ENCODE results near the gene TBCD. TPM values are rescaled to one million over a fixed set of nuclear protein-coding genes. Genes with fewer than 3 reads are reported as not detected.

The TBCD gene
- total and polyA plus RNA-seq, 5 donors from 2014 or later, result 39.2 to 146 (median 86.4) TPM

- H3K27ac Mint-ChIP-seq, result peak overlapping the region in 1 of 3 donors; percentile 52
- peaks cover 0 to 4% (median 2%) of the 10 kb centered on the region in 4 donors for H3K4me1 Mint-ChIP-seq
- ATAC-seq (ENCODE audit: low read depth in 2 of 2) (no peak), DNase-seq (no peak)
- no peak overlapping the region for H3K27ac ChIP-seq (ENCODE audit: insufficient read depth, low read length, poor library complexity, severe bottlenecking)
- no peak overlapping the region for H3K4me3 ChIP-seq (ENCODE audit: low read depth, low read length)
- H3K36me3 Mint-ChIP-seq, result peaks cover 26% of the 10 kb centered on the region
- H3K4me3 Mint-ChIP-seq, result no peak overlapping the region
- no peaks in the 10 kb centered on the region for H3K27me3 ChIP-seq (ENCODE audit: control insufficient read depth, insufficient read depth, low read length)
- H3K9me3 Mint-ChIP-seq, result no peaks in the 10 kb centered on the region
- H3K9me3 ChIP-seq (ENCODE audit: control insufficient read depth in 2 of 2, low read length in 2 of 2), result no peaks in the 10 kb centered on the region
- H3K27me3 Mint-ChIP-seq, result no peaks in the 10 kb centered on the region
- peaks cover 11% of the 10 kb centered on the region for H3K36me3 ChIP-seq (ENCODE audit: control insufficient read depth, insufficient read depth, low read length)
- no peaks in the 10 kb centered on the region for H3K4me1 ChIP-seq (ENCODE audit: control insufficient read depth, insufficient read depth, low read length, poor library complexity, severe bottlenecking)
Measured at GRCh38 chr17:82805823-82806222, 54.0 kb downstream of the TBCD start.

GRCh38 chr17:82806645-82807044, 54.8 kb downstream of the TBCD start:
- Histone ChIP-seq H3K4me1 (ENCODE audit: control insufficient read depth, insufficient read depth, low read length, poor library complexity, severe bottlenecking) (no peaks in the 10 kb centered on the region), H3K27me3 (ENCODE audit: control insufficient read depth, insufficient read depth, low read length) (no peaks in the 10 kb centered on the region), H3K27ac (ENCODE audit: insufficient read depth, low read length, poor library complexity, severe bottlenecking) (no peak overlapping the region), H3K4me3 (ENCODE audit: low read depth, low read length) (no peak overlapping the region), H3K9me3 (ENCODE audit: control insufficient read depth in 2 of 2, low read length in 2 of 2) (no peaks in the 10 kb centered on the region), H3K36me3 (ENCODE audit: control insufficient read depth, insufficient read depth, low read length) (peaks cover 11% of the 10 kb centered on the region)
- ATAC-seq (ENCODE audit: low read depth in 2 of 2), result no peak
- H3K4me3 Mint-ChIP-seq, result no peak overlapping the region
- no peaks in the 10 kb centered on the region for H3K27me3 Mint-ChIP-seq
- no peak overlapping the region for H3K27ac Mint-ChIP-seq
- H3K36me3 Mint-ChIP-seq, result peaks cover 20% of the 10 kb centered on the region
- no peaks in the 10 kb centered on the region for H3K9me3 Mint-ChIP-seq
- peaks cover 0 to 3% (median 0%) of the 10 kb centered on the region in 4 donors for H3K4me1 Mint-ChIP-seq
- no peak for DNase-seq

GRCh38 chr17:82807101-82807500, 55.2 kb downstream of the TBCD start:
- H3K4me3 Mint-ChIP-seq, result no peak overlapping the region
- Histone ChIP-seq H3K36me3 (ENCODE audit: control insufficient read depth, insufficient read depth, low read length) (peaks cover 14% of the 10 kb centered on the region), H3K27me3 (ENCODE audit: control insufficient read depth, insufficient read depth, low read length) (no peaks in the 10 kb centered on the region), H3K4me1 (ENCODE audit: control insufficient read depth, insufficient read depth, low read length, poor library complexity, severe bottlenecking) (no peaks in the 10 kb centered on the region), H3K9me3 (ENCODE audit: control insufficient read depth in 2 of 2, low read length in 2 of 2) (no peaks in the 10 kb centered on the region), H3K4me3 (ENCODE audit: low read depth, low read length) (no peak overlapping the region), H3K27ac (ENCODE audit: insufficient read depth, low read length, poor library complexity, severe bottlenecking) (no peak overlapping the region)
- peaks cover 16% of the 10 kb centered on the region for H3K36me3 Mint-ChIP-seq
- peak overlapping the region in 1 of 3 donors; percentile 32 for H3K27ac Mint-ChIP-seq
- no peak for DNase-seq
- H3K27me3 Mint-ChIP-seq, result no peaks in the 10 kb centered on the region
- no peaks in the 10 kb centered on the region for H3K9me3 Mint-ChIP-seq
- ATAC-seq (ENCODE audit: low read depth in 2 of 2), result no peak
- peaks cover 0 to 3% (median 0%) of the 10 kb centered on the region in 4 donors for H3K4me1 Mint-ChIP-seq

GRCh38 chr17:82807562-82807961, 55.7 kb downstream of the TBCD start:
- no peaks in the 10 kb centered on the region for H3K4me1 ChIP-seq (ENCODE audit: control insufficient read depth, insufficient read depth, low read length, poor library complexity, severe bottlenecking)

GRCh38 chr17:82808006-82808405, 56.1 kb downstream of the TBCD start:
- peak overlapping the region in 2 of 3 donors; percentile 26 to 69 for H3K27ac Mint-ChIP-seq
- H3K36me3 ChIP-seq (ENCODE audit: control insufficient read depth, insufficient read depth, low read length), result peaks cover 14% of the 10 kb centered on the region

More at GRCh38 chr17:82807562-82807961, 55.7 kb downstream of the TBCD start:
- H3K9me3 Mint-ChIP-seq, result no peaks in the 10 kb centered on the region
- no peak overlapping the region for H3K4me3 Mint-ChIP-seq
- H3K36me3 Mint-ChIP-seq, result peaks cover 13% of the 10 kb centered on the region
- H3K27me3 Mint-ChIP-seq, result no peaks in the 10 kb centered on the region
- no peaks in the 10 kb centered on the region for H3K4me1 Mint-ChIP-seq
- no peaks in the 10 kb centered on the region for H3K9me3 ChIP-seq (ENCODE audit: control insufficient read depth in 2 of 2, low read length in 2 of 2)
- no peak overlapping the region for H3K27ac ChIP-seq (ENCODE audit: insufficient read depth, low read length, poor library complexity, severe bottlenecking)
- H3K27ac Mint-ChIP-seq, result peak overlapping the region in 2 of 3 donors; percentile 32 to 69
- no peak for DNase-seq
- peaks cover 14% of the 10 kb centered on the region for H3K36me3 ChIP-seq (ENCODE audit: control insufficient read depth, insufficient read depth, low read length)
- no peaks in the 10 kb centered on the region for H3K27me3 ChIP-seq (ENCODE audit: control insufficient read depth, insufficient read depth, low read length)
- no peak overlapping the region for H3K4me3 ChIP-seq (ENCODE audit: low read depth, low read length)
- ATAC-seq (ENCODE audit: low read depth in 2 of 2), result no peak

GRCh38 chr17:82808921-82809905, 57.3 kb downstream of the TBCD start:
- no peak for ATAC-seq (ENCODE audit: low read depth in 2 of 2)
- Mint-ChIP-seq H3K4me1 (no peaks in the 10 kb centered on the region), H3K9me3 (no peaks in the 10 kb centered on the region), H3K27ac (peak overlapping the region in 1 of 3 donors; percentile 69), H3K27me3 (no peaks in the 10 kb centered on the region), H3K4me3 (no peak overlapping the region), H3K36me3 (peaks cover 19% of the 10 kb centered on the region)
- no peaks in the 10 kb centered on the region for H3K9me3 ChIP-seq (ENCODE audit: control insufficient read depth in 2 of 2, low read length in 2 of 2)
- H3K4me1 ChIP-seq (ENCODE audit: control insufficient read depth, insufficient read depth, low read length, poor library complexity, severe bottlenecking), result no peaks in the 10 kb centered on the region
- no peaks in the 10 kb centered on the region for H3K27me3 ChIP-seq (ENCODE audit: control insufficient read depth, insufficient read depth, low read length)
- no peak overlapping the region for H3K27ac ChIP-seq (ENCODE audit: insufficient read depth, low read length, poor library complexity, severe bottlenecking)
- H3K4me3 ChIP-seq (ENCODE audit: low read depth, low read length), result no peak overlapping the region
- H3K36me3 ChIP-seq (ENCODE audit: control insufficient read depth, insufficient read depth, low read length), result peaks cover 17% of the 10 kb centered on the region
- no peak for DNase-seq

More at GRCh38 chr17:82808006-82808405, 56.1 kb downstream of the TBCD start:
- Mint-ChIP-seq H3K36me3 (peaks cover 13% of the 10 kb centered on the region), H3K9me3 (no peaks in the 10 kb centered on the region), H3K4me1 (no peaks in the 10 kb centered on the region), H3K4me3 (no peak overlapping the region), H3K27me3 (no peaks in the 10 kb centered on the region)
- no peaks in the 10 kb centered on the region for H3K9me3 ChIP-seq (ENCODE audit: control insufficient read depth in 2 of 2, low read length in 2 of 2)
- no peaks in the 10 kb centered on the region for H3K27me3 ChIP-seq (ENCODE audit: control insufficient read depth, insufficient read depth, low read length)
- H3K4me1 ChIP-seq (ENCODE audit: control insufficient read depth, insufficient read depth, low read length, poor library complexity, severe bottlenecking), result no peaks in the 10 kb centered on the region
- DNase-seq (no peak), ATAC-seq (ENCODE audit: low read depth in 2 of 2) (no peak)
- no peak overlapping the region for H3K27ac ChIP-seq (ENCODE audit: insufficient read depth, low read length, poor library complexity, severe bottlenecking)
- H3K4me3 ChIP-seq (ENCODE audit: low read depth, low read length), result no peak overlapping the region

- H3K9me3 Mint-ChIP-seq, result no peaks in the 10 kb centered on the region
- no peak overlapping the region for H3K4me3 ChIP-seq (ENCODE audit: low read depth, low read length)
- H3K9me3 ChIP-seq (ENCODE audit: control insufficient read depth in 2 of 2, low read length in 2 of 2), result no peaks in the 10 kb centered on the region
- ATAC-seq (ENCODE audit: low read depth in 2 of 2) (no peak), DNase-seq (no peak)
- peaks cover 0 to 6% (median 0%) of the 10 kb centered on the region in 4 donors for H3K4me1 Mint-ChIP-seq
- H3K36me3 Mint-ChIP-seq, result peaks cover 30% of the 10 kb centered on the region
- H3K4me3 Mint-ChIP-seq, result no peak overlapping the region
- no peaks in the 10 kb centered on the region for H3K27me3 Mint-ChIP-seq
- no peaks in the 10 kb centered on the region for H3K27me3 ChIP-seq (ENCODE audit: control insufficient read depth, insufficient read depth, low read length)
- no peaks in the 10 kb centered on the region for H3K4me1 ChIP-seq (ENCODE audit: control insufficient read depth, insufficient read depth, low read length, poor library complexity, severe bottlenecking)
- H3K27ac ChIP-seq (ENCODE audit: insufficient read depth, low read length, poor library complexity, severe bottlenecking), result no peak overlapping the region
- no peak overlapping the region for H3K27ac Mint-ChIP-seq
- peaks cover 22% of the 10 kb centered on the region for H3K36me3 ChIP-seq (ENCODE audit: control insufficient read depth, insufficient read depth, low read length)
Measured at GRCh38 chr17:82810644-82811430, 59.0 kb downstream of the TBCD start.
